Stomach (tissue), 4 donors: ENCODE data around the gene TACSTD2.

Experiments used
- CTCF ChIP-seq, 7 experiments: fragments of 450-650 bp in 4 of 7; fragments of 200-600 bp in 3 of 7; sonication (generic) in 3 of 7; IDR thresholded peaks; one replicate each; pipeline ENCODE4 v1.5.1; 2016 to 2019; ENCODE audit warnings: antibody characterized with exemption in 7 of 7, control low read depth in 2 of 7, mild to moderate bottlenecking in 1 of 7
- POLR2A ChIP-seq, 4 donors: fragments of 450-650 bp; IDR thresholded peaks; one replicate each; pipeline ENCODE4 v1.6.1; 2016; ENCODE audit warnings: antibody characterized with exemption in 4 of 4, control low read depth in 2 of 4, mild to moderate bottlenecking in 1 of 4, moderate library complexity in 1 of 4

DNA sequence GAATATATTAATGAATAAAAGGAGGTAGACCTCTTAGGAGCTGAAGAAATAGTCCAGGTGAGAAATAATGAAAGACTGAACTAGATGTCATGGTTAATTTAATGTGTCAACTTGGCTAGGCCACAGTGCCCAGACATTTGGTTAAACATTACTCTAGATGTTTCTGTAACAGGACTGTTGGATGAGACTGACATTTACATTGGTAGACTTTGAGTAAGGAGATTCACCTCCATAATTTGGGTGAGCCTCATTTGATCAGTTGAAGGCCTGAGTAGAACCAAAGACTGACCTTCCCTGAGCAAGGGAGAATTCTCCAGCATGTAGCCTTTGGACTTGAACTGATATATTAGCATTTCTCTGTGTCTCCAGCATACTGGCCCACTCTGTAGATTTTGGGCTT lies 49.2 kb upstream of the TACSTD2 start:
- TF ChIP-seq POLR2A (IDR thresholded peaks at IDR 0.05): no peak
- TF ChIP-seq CTCF (IDR thresholded peaks at IDR 0.05): no peak
